Spinal cord (tissue), 10 donors: ENCODE results near the gene MORN1. TPM values are rescaled to one million over a fixed set of nuclear protein-coding genes. Genes with fewer than 3 reads are reported as not detected.

Experiments used
- DNase-seq, 6 donors: peaks; one replicate each; pipeline versions ENCODE4 v3.0.0 to v3.0.0-alpha.2; 2013 to 2015; ENCODE audit warnings: low spot score in 6 of 6, low read depth in 4 of 6
- H3K27ac ChIP-seq: one replicate; pipeline ENCODE4 v1.5.1; 2013; ENCODE audit warnings: low read depth, low read length, control low read depth
- H3K27me3 ChIP-seq: one replicate; pipeline ENCODE4 v1.6.1; 2013; ENCODE audit warnings: low read length; ENCODE audit not compliant: control insufficient read depth, insufficient read depth
- H3K36me3 ChIP-seq: one replicate; pipeline ENCODE4 v1.6.1; 2013; ENCODE audit warnings: low read length; ENCODE audit not compliant: control insufficient read depth, insufficient read depth
- H3K4me1 ChIP-seq: one replicate; pipeline ENCODE4 v1.6.1; 2013; ENCODE audit warnings: low read length; ENCODE audit not compliant: control insufficient read depth, insufficient read depth
- H3K4me3 ChIP-seq: one replicate; pipeline ENCODE4 v1.5.1; 2013; ENCODE audit warnings: low read depth, low read length, control low read depth
- H3K9me3 ChIP-seq: one replicate; pipeline ENCODE4 v1.6.1; 2013; ENCODE audit warnings: low read length; ENCODE audit not compliant: control insufficient read depth, insufficient read depth
- WGBS: methylation state at CpG from one replicate; pipeline ENCODE4 v1.1.5; 2013; ENCODE audit warnings: missing lambda C conversion rate; ENCODE audit not compliant: insufficient coverage; 5-methylcytosine and 5-hydroxymethylcytosine counted together
- polyA plus RNA-seq, 2 donors: library from polyadenylated mRNA; unstranded; fragments of 120-200 nt; gene quantifications; one replicate each; pipeline ENCODE4 v1.2.1, GENCODE V29; 2013; ENCODE audit not compliant: insufficient read length in 2 of 2
- total RNA-seq, 2 donors: library from RNA; depleted of rRNA in 1 of 2; stranded (reverse); fragments of 120-200 nt in 1 of 2; fragments of >200 nt in 1 of 2; gene quantifications; one replicate each; pipeline versions ENCODE4 v1.2.3 to v1.2.4, GENCODE V29; 2013 to 2014
- donor health status: healthy.

MORN1 gene
- total and polyA plus RNA-seq, 4 donors, result 8.4 to 17.5 (median 12.8) TPM

DNA sequence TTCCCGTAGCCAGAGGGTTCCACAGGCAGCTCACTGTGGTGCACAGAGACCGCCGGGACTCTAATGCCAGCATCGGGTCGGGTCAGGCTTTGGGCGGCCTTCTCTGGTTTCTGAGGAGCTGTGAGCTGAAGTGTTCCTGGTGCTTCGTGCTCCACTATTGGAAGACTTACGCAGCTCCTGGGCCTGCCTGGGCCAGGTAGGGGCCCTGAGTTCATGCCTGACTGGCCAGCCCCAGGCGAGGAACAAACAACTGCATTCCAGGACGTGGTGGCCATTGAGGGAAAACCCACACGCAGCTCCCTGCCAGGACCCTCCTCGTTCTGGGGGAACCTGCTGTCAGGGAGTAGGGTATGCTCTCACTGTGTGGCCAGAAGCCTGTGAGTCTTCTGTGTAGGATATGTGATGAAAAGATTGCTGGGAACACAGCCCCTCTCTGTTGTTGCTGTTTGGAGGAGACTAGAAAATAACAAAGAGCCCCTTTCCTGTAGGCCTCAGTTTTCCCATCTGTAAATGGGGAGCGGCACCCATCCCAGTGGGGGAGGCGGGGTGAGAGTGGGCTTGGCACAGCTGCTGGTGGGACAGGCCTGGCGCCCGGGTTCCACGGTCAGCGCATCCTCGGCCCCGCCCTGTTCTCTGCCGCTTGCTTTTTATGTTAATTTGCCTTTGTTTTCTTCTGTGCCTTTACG, 8.7 kb upstream of the MORN1 start:
- no peaks in the 10 kb centered on the region for H3K4me1 ChIP-seq
- no peaks in the 10 kb centered on the region for H3K27me3 ChIP-seq
- H3K9me3 ChIP-seq, result no peaks in the 10 kb centered on the region
- no peak for DNase-seq
- H3K27ac ChIP-seq, result no peak overlapping the region
- peaks cover 99% of the 10 kb centered on the region for H3K36me3 ChIP-seq
- H3K4me3 ChIP-seq, result no peak overlapping the region
- WGBS, result 87% methylated on average over 21 of the region's 22 CpGs

DNA sequence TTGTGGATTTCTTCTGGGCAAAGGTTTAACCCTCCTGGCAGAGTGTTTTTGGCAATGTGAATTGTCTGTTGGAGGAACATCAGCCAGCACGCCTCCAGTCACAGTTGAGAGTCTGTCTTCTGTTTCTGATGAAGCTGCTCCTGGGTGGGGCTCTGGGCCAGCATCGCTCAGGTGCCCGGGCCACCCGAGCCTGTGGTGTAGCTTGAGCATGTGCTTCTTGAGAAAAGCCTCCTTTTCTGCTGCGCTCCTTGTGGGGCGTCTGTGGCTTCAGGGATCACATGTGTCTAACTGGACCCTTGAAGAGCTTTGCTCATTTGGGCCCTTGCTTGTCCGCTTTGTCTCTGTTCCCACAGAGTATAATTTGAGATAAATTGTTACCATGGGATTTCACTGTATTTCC, 7.5 kb upstream of the MORN1 start:
- Histone ChIP-seq H3K27ac (no peak overlapping the region), H3K27me3 (no peaks in the 10 kb centered on the region), H3K36me3 (peaks cover 99% of the 10 kb centered on the region), H3K4me3 (no peak overlapping the region), H3K9me3 (no peaks in the 10 kb centered on the region), H3K4me1 (no peaks in the 10 kb centered on the region)
- no peak for DNase-seq
- WGBS, result 91% methylated on average over 7 of the region's 7 CpGs

DNA sequence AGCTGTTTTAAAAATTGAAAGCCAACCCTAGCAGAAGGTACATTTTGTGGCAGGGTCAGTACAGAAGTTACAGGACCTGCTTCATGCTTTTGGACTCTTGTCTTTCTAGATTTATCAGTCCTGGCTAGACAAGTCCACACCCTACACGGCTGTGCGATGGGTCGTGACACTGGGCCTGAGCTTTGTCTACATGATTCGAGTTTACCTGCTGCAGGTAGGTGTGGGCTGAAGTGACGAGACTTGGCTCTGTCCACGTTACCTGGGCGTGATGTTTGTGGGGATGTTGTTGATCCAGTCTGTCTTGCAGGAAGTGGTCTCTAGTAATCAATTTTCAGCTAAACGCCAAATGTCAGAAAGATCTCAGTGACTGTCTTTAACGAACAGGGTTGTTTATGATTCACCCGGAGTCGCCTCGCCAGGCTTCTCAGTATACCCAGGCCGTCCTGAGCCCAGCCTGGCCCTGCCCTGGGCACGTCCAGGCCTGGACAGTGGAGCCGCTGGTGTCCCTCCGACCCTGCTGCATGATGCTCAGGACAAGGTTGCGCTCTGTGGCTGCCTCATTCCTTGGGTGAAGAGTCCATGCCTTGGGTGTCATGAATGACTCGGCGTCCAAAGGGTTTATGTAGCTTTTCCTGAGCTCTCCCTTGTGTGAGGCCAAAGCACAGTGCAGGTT, 5.8 kb upstream of the MORN1 start:
- Histone ChIP-seq H3K4me3 (no peak overlapping the region), H3K27ac (no peak overlapping the region), H3K36me3 (peaks cover 89% of the 10 kb centered on the region), H3K27me3 (no peaks in the 10 kb centered on the region), H3K4me1 (peaks cover 15% of the 10 kb centered on the region), H3K9me3 (no peaks in the 10 kb centered on the region)
- 97% methylated on average over 15 of the region's 19 CpGs for WGBS
- DNase-seq, result no peak

DNA sequence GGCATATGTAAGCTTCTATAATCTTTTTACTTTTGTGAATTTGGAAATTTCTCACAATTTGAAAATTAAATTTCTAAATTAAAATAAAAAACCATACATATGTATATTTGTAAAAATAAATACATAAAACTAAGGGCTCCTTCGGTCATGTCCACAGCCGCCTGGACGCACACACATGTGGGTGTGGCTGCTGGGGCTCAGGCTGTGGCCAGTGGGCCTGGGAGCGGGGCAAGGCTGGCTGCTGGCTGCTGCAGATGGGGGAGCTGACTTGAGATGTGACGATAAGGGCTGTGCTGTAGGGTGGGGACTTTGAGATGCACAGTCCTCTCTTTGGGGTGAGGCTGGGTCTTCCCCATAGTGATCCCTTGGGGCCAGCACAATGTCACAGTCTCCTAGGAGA, 5.1 kb upstream of the MORN1 start:
- Histone ChIP-seq H3K27me3 (no peaks in the 10 kb centered on the region), H3K4me3 (no peak overlapping the region), H3K27ac (no peak overlapping the region), H3K4me1 (peaks cover 15% of the 10 kb centered on the region), H3K9me3 (no peaks in the 10 kb centered on the region), H3K36me3 (peaks cover 82% of the 10 kb centered on the region)
- DNase-seq, result no peak
- WGBS, result 87% methylated on average over 4 of the region's 5 CpGs

DNA sequence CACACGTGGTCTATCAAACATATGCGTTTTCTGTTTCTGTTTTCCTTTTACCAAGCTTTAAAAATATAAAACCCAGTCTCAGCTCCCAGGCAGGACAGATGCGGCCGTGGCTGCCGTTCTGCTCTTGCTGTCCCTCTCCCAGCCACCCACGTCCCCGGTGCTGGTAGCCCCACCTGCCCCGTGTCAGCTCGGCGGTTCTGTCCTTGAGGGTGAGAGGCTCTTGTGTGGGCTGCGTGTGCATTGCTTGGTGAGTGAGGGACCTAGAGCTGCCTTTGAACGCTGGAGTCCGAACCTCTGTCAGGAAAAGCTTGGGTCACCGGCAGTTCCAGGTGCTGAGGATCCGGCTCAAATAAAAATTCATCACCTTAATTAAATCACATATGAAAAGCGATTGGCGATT, 4.7 kb upstream of the MORN1 start:
- WGBS, result 91% methylated on average over 8 of the region's 17 CpGs
- Histone ChIP-seq H3K4me3 (no peak overlapping the region), H3K4me1 (peaks cover 15% of the 10 kb centered on the region), H3K27me3 (no peaks in the 10 kb centered on the region), H3K36me3 (peaks cover 78% of the 10 kb centered on the region), H3K27ac (no peak overlapping the region), H3K9me3 (no peaks in the 10 kb centered on the region)
- DNase-seq, result no peak

DNA sequence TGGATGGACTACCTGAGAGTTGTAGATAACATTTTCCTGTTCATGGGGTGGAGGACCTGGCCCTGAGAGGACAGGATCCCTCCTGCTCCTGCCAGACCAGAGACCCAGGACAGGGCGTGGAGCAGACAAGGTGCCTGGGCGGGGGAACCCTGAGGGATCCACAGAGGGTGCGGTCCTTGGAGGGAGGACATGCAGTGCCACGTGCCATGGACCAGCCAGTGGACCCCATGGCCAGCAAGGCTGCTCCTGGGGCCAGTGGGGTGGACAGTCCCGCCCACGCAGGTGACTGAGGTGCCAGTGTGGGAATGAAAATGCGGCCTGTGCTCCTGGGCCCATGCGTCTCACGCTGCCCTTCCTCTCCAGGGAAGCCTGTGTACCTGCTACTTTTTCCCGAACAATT, 3.9 kb upstream of the MORN1 start:
- no peak overlapping the region for H3K4me3 ChIP-seq
- peaks cover 71% of the 10 kb centered on the region for H3K36me3 ChIP-seq
- no peak for DNase-seq
- H3K27ac ChIP-seq, result no peak overlapping the region
- H3K4me1 ChIP-seq, result peaks cover 23% of the 10 kb centered on the region
- WGBS, result 95% methylated on average over 7 of the region's 10 CpGs
- H3K27me3 ChIP-seq, result no peaks in the 10 kb centered on the region
- no peaks in the 10 kb centered on the region for H3K9me3 ChIP-seq

DNA sequence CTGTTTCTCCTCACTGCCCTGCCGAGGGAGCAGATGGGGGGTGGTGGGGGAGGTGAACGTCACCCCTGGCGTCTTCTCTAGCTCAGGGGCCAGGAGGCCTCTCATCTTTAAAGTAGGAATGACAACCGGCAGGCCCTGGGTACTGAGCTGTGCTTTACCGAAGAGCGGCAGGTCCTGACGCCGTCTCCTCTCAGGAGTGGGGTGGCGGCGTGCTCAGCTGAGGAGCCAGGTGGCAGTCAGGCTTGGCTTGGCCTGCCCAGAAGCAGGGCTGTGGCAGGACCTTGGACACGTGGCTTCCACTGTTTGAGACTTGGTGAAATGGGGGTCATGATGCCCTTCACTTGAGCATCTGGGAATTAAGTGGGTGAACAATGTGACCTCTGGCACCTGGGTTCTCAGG, 3.4 kb upstream of the MORN1 start:
- H3K36me3 ChIP-seq, result peaks cover 69% of the 10 kb centered on the region

DNA sequence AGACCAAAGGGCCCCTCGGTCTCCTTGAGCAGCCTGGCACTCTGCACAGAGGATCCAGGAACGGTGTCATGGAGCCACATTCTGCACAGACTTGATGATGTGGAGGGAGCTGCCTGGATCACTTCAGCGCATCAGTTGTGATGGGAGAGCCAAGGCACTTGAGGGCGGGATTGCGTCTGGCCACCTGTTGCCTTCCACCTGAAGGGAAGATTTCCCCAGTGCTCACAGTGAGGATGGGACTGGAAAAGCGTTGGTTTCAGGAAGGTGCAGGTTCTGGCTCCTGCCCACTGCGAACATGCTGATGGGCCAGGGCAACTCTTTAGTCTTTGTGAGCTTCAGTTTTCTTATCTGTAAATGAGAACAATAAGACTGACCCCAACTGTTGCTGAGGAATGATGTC, 2.9 kb upstream of the MORN1 start:
- peaks cover 28% of the 10 kb centered on the region for H3K4me1 ChIP-seq
- DNase-seq, result no peak
- no peak overlapping the region for H3K27ac ChIP-seq
- H3K4me3 ChIP-seq, result no peak overlapping the region
- 95% methylated on average over 7 of the region's 7 CpGs for WGBS
- no peaks in the 10 kb centered on the region for H3K9me3 ChIP-seq
- no peaks in the 10 kb centered on the region for H3K27me3 ChIP-seq
- H3K36me3 ChIP-seq, result peaks cover 67% of the 10 kb centered on the region

More for the DNA sequence above, 3.4 kb upstream of the MORN1 start:
- Histone ChIP-seq H3K9me3 (no peaks in the 10 kb centered on the region), H3K27me3 (no peaks in the 10 kb centered on the region), H3K4me3 (no peak overlapping the region), H3K4me1 (peaks cover 28% of the 10 kb centered on the region), H3K27ac (no peak overlapping the region)
- 88% methylated on average over 11 of the region's 11 CpGs for WGBS
- no peak for DNase-seq

DNA sequence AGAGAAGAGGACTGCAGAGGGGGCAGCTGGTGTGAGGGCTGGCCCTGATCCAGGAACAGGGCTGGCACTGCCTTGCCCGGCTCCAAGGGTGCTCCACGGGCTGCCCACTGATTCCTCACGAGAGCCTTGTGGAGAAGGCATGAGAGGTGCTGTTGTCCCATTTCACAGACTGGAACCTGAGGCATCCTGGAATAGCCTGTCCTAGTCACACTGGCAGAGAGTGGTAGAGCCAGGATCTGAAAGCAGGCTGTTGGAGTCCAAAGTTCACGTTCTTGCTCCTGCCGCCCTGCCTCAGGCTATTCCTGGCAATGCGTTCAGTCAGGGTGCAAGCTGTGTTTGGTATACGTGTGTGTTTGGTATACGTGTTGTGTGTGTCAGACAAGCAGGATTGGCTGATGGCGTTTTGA, 2.1 kb upstream of the MORN1 start:
- Histone ChIP-seq H3K4me1 (peaks cover 28% of the 10 kb centered on the region), H3K9me3 (no peaks in the 10 kb centered on the region), H3K27me3 (no peaks in the 10 kb centered on the region), H3K4me3 (no peak overlapping the region), H3K36me3 (peaks cover 61% of the 10 kb centered on the region), H3K27ac (no peak overlapping the region)
- WGBS, result 82% methylated on average over 6 of the region's 9 CpGs
- no peak for DNase-seq

DNA sequence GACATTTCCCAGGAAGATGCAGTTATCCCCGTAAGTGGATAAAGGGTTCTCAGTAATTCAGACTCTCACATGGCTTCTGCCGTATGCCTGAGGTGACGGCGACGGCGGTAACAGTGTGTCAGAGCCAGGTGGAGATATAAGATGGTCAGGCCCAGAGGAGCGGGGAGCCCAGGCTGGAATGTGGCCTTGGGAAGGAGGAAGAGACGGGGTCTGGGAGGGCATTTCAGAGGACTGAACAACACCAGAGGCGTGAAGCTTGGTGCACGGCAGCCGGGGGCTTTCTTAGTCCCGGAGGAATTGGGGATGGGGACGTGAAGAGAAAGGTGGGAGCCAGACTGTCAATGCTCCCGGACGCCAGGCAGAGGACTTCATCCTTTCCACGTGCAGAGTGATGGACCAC, 1.3 kb upstream of the MORN1 start:
- WGBS, result 75% methylated on average over 16 of the region's 16 CpGs
- H3K27me3 ChIP-seq, result no peaks in the 10 kb centered on the region
- peaks cover 60% of the 10 kb centered on the region for H3K36me3 ChIP-seq
- peaks cover 28% of the 10 kb centered on the region for H3K4me1 ChIP-seq
- peak overlapping the region; percentile 56 for H3K4me3 ChIP-seq
- no peaks in the 10 kb centered on the region for H3K9me3 ChIP-seq
- H3K27ac ChIP-seq, result no peak overlapping the region
- no peak for DNase-seq
